Iris pigment epithelial cell (primary cell): ENCODE results near the gene SLC6A3.
A peak's percentile ranks its signal among the peaks of the same experiment; 100 is the strongest.
"Not testable (repeated sequence)": the region's sequence is repeated elsewhere in the genome, so short reads cannot be mapped to it uniquely, and the experiment has no call there.

Experiments
- DNase-seq: peaks from one replicate; pipeline ENCODE4 v3.0.0-alpha.2; 2011; ENCODE audit warnings: low read depth

The SLC6A3 gene

GRCh38 chr5:1477341-1477740 lies 32.1 kb upstream of the SLC6A3 start:
- no peak for DNase-seq

- DNase-seq, result no peak
Measured at GRCh38 chr5:1476967-1477310, 31.7 kb upstream of the SLC6A3 start.

- no peak for DNase-seq
Measured at GRCh38 chr5:1476181-1476966, 31.1 kb upstream of the SLC6A3 start.

- not testable (repeated sequence) for DNase-seq
Measured at GRCh38 chr5:1475544-1475900, 30.3 kb upstream of the SLC6A3 start.

DNA sequence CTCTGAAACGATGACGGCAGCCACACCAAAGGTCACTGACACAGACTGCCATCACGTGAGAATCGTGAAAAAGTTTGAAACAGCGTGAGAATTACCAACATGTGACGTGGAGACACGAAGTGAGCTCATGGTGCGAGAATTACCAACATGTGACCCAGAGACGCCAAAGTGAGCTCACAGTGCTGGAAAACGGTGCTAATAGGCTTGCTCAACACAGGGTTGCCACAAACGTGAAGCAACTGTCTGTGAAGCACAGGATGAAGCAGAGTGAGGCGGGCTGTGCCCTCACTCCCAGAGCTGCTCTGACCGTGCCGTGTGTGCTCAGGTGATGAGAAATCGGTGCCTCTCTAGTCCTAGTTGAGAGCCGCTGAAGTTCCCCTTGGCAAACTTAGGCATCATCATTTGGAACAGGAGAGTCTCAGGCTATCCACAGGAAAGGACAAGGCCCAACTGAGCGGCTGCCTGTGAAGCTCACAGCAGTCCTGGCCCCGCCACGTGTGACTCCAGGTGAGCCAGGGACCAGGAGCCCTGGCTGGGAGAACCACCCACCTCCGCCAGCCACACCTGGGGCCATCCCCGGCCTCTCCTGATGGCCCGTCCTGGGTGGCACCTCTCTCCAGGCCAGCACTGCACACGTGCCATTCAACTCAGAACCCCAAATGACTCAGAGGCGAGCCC lies 29.8 kb upstream of the SLC6A3 start:
- DNase-seq, result no peak

DNA sequence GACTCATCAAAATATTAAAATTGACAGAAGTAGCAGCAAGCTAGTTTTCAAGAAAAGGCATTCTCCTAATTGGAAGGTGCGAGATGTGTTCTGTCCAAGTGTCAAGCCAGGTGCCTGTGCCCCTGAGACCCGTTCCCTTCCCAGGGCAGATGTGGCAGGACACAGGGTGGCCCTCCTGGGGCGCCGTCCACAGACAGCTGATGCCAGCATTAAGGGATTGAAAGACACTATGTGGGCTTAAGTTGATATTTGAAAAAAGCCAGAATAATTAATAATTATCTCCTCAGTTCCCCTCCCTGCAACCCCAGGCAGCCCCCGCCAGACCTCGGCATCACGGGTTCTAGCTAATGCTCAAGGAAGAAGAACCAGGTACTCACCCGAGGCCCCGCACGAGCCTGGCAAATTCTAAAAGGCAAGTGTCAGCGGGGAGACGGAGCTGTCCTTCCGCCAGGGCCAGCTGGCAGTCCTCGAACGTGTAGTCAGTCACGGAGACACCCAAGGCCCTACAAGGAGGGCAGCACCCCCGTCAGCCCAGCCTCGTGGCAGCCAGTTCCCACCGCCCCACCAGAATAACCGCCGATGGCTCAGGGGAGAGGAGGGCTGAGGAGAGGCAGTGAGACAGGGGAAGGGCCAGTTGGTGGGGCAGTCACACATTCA lies 29.1 kb upstream of the SLC6A3 start:
- DNase-seq, result no peak

GRCh38 chr5:1473746-1474145 lies 28.5 kb upstream of the SLC6A3 start:
- DNase-seq, result no peak

GRCh38 chr5:1472964-1473628 lies 27.9 kb upstream of the SLC6A3 start:
- DNase-seq, result no peak

GRCh38 chr5:1471997-1472963 lies 27.0 kb upstream of the SLC6A3 start:
- DNase-seq, result no peak

DNA sequence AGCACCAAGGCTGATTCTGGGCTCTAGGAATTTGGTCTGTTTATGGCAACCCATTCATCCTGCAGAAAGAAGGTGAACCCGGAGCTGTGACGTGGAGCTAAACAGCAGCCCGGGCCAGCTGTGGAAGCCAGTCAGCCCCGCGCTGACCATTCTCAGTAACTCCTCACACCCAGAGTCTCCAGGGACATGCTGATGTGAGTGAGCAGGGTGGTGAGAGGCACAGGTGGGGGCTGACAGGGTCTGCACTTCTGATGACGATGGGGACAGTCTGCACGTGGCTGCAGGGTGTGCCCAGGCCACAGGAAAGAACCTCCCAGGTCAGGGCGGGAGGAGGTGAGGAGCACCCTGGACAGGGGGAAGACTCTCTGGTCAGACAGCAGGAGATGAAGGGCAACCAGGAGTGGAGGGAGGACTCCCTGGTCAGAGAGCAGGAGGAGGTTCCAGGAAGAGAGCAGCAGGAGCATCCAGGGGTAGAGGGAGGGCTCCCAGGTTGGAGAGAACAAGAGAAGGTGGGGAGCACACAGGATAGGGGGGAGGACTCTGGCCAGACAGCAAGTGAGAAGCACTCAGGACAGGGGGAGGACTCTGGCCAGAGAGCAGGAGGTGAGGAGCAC lies 26.1 kb upstream of the SLC6A3 start:
- DNase-seq, result no peak

DNA sequence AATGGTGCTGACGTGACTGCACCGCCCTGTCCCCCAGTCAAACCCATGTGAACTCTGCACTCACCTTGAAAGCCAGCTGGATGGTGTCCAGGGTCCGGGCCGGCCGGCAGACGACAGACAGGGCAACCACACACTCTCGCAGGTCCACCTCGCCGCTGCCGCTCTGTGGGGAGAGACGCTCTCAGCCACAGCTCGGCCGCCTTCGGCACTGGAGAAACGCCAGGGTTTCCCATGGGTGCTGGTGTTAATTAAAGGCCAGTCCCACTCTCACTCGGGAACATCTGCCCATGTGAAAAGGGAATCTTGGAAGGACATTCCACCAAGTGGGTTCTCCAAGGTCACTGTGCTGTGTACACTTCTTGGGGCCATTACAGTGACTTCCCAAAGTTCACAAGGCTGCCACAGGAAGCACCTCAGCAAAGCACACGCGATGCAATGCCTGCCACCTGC lies 25.5 kb upstream of the SLC6A3 start:
- no peak for DNase-seq

DNA sequence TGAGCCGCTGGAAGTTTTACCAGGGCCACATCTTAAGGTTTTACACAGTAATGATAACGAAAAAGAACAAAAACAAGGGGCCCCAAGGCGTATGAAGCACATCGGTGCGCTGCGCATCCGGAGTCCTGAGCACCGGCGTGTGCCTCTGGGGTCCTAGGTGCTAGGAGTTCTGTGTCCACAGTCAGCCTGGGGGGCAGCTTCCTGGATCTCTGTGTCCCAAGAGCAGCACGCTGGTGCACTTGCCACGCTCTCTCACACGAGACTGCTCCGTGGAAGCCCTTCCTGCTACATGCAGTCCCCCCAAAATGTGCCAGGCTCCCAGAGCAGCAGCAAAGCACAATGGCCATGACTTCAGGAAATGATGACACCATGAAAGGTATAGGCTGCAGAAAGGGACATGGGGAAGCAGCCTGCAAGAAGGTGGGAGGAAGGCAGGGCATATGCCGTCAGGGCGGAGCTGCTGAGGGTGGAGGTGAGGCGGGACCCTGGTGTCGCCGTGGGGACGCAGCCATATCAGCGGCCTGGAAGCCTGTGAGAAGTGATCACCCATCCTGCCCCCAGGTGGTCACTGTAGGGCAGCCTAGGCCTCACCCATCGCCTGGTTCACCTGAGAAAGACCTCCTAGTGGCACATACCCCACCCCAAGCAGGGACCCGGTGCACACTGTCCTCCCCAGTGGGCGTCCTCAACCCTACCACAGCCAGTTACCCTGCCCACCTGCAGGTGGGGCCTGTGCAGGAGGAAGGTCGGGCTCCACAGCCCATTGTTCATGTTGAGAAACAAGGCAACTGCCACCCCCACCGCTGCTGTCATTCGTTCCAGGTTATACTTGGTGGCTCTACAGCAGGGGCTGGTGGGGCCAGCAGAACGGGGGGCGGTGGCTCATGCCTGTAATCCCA lies 23.6 kb upstream of the SLC6A3 start:
- no peak for DNase-seq

- peak; percentile 22 for DNase-seq
Measured at GRCh38 chr5:1468247-1468612, 23.0 kb upstream of the SLC6A3 start.

GRCh38 chr5:1467341-1468246 lies 22.4 kb upstream of the SLC6A3 start:
- DNase-seq, result no peak

DNA sequence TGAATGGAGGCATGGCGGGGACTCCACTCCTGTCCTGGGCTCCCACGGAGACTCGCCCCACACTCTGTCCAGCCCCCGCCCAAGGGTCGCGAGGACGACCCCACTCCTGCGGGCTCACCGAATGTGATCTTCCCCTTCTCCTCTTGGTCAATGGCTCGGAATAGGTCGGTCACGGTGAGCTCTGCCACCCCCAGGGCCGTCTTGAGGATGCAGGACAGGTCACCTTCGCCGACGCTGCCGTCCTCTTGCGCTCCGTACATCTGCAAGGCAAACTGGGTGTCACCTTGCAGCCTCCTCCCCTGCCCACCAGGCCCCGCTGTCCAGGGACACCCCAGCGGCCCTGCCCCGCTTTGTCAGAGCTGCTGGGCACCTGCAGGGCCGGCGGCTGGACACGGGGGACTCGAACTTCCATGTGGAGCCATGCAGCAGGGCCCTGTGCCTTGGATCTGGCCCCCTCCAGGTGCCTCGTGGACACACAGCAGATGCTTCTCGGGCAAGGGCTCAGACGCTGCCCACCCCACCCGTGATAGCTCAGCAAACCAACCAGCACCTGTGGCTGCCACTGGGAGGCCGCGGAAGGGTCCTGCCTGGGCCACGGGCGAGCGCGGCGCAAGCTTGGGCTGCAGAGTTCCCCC lies 21.5 kb upstream of the SLC6A3 start:
- no peak for DNase-seq

GRCh38 chr5:1465966-1466471 lies 20.8 kb upstream of the SLC6A3 start:
- DNase-seq, result no peak

- DNase-seq, result no peak
Measured at GRCh38 chr5:1465117-1465516, 19.9 kb upstream of the SLC6A3 start.

DNA sequence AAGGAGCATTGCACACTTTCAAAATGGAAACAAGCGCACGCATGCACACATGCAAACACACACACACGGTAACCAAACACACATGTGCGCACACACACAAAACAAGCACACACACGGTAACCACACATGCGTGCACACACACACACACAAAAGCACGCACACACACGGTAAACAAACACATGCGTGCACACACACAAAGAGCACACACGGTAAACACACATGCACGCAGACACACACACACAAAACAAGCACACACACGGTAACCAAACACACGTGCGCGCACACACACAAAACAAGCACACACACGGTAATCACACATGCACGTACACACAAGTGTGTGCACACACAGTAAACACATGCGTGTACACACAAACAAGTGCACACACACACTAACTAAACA lies 19.3 kb upstream of the SLC6A3 start:
- DNase-seq, result no peak
